ENCODE results near the gene DNAL4.
A peak's percentile ranks its signal among the peaks of the same experiment; 100 is the strongest.

Gene DNAL4

GRCh38 chr22:38784035-38784434 lies 9.9 kb downstream of the DNAL4 start:
- no peak for DNase-seq

- DNase-seq = no peak
These were observed 10.8 kb downstream of the DNAL4 start for GRCh38 chr22:38783095-38783615.

GRCh38 chr22:38782402-38783094 lies 11.4 kb downstream of the DNAL4 start:
- peak; percentile 33 for DNase-seq

- no peak for DNase-seq
These were observed 12.9 kb downstream of the DNAL4 start for GRCh38 chr22:38781033-38781432.

GRCh38 chr22:38777087-38777671 lies 16.8 kb downstream of the DNAL4 start:
- no peak for DNase-seq

GRCh38 chr22:38776086-38776485 lies 17.9 kb downstream of the DNAL4 start:
- no peak for DNase-seq

GRCh38 chr22:38775656-38776055 lies 18.3 kb downstream of the DNAL4 start:
- no peak for DNase-seq

- DNase-seq = no peak
These were observed 19.3 kb downstream of the DNAL4 start for GRCh38 chr22:38774496-38775166.

- no peak for DNase-seq
These were observed 20.5 kb downstream of the DNAL4 start for GRCh38 chr22:38773363-38773946.

- no peak for DNase-seq
These were observed 21.4 kb downstream of the DNAL4 start for GRCh38 chr22:38772623-38772873.

- DNase-seq = no peak
These were observed 23.5 kb downstream of the DNAL4 start for GRCh38 chr22:38770257-38770949.

- no peak for DNase-seq
These were observed 25.9 kb downstream of the DNAL4 start for GRCh38 chr22:38768036-38768435.

GRCh38 chr22:38767313-38767712 lies 26.6 kb downstream of the DNAL4 start:
- DNase-seq = no peak

GRCh38 chr22:38766076-38766777 lies 27.7 kb downstream of the DNAL4 start:
- peak; percentile 18 for DNase-seq

- no peak for DNase-seq
These were observed 31.4 kb downstream of the DNAL4 start for GRCh38 chr22:38762551-38762983.

- DNase-seq = no peak
These were observed 32.5 kb downstream of the DNAL4 start for GRCh38 chr22:38761202-38762162.

- no peak for DNase-seq
These were observed 33.3 kb downstream of the DNAL4 start for GRCh38 chr22:38760477-38761201.

GRCh38 chr22:38759005-38759404 lies 34.9 kb downstream of the DNAL4 start:
- no peak for DNase-seq

GRCh38 chr22:38758276-38758945 lies 35.5 kb downstream of the DNAL4 start:
- no peak for DNase-seq

- DNase-seq = no peak
These were observed 36.5 kb downstream of the DNAL4 start for GRCh38 chr22:38757464-38757757.
